ENCODE results near the gene HECW1. TPM values are rescaled to one million over a fixed set of nuclear protein-coding genes. Genes with fewer than 3 reads are reported as not detected.

The HECW1 gene
- total RNA-seq, 1 experiment from 2014 or later = 1.8 TPM

DNA sequence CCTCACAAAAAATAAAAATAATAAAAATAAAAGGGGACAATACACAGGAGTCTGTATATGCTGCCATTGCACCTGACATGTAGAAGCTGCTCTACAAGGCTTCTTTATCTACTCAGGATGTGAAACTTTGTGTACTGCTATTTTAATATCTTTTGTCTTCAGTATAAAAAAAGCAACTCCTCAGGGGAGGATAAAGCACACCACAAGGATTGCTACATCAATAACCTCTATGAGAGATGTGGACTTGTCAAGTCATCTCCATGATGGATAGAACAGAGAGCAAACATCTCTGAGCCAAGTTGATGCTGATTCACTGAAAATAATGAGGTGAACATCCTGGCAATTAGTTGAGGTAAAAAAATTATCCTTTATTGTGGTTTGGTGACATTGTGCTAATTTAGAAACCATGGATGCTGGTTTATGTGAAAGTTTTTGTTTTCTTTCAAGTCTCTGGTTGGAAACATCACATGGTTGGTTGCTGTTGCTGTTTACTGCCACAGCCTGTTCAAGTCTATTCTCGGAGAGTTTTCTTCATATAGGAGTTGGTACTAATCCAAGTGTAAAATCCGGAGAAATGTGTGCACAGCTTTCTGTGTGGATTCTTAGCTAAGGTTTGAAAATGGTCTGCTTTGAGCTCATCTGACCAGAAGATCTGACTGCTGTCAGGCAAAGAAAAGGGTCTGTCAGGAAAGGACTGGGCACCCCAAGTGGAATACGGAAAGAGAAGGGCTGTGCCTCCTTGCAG is 1.5 kb upstream of the HECW1 start:
- Mint-ChIP-seq H3K4me3 (ENCODE audit: unreplicated experiment) (no peak overlapping the region), H3K9me3 (ENCODE audit: unreplicated experiment) (no peaks in the 10 kb centered on the region), H3K4me1 (ENCODE audit: low read depth, unreplicated experiment) (no peaks in the 10 kb centered on the region), H3K36me3 (ENCODE audit: insufficient read depth, unreplicated experiment) (no peaks in the 10 kb centered on the region), H3K27ac (ENCODE audit: unreplicated experiment) (no peak overlapping the region), H3K27me3 (ENCODE audit: insufficient read depth, unreplicated experiment) (peaks cover 16% of the 10 kb centered on the region)
- no TSS peak for BruUV-seq (replicated peaks)
- H3K36me3 ChIP-seq (ENCODE audit: control insufficient read depth, insufficient read depth, low read length) = no peaks in the 10 kb centered on the region
- DNase-seq = no peak
- H3K27me3 ChIP-seq (replicated peaks; ENCODE audit: control insufficient read depth, insufficient read depth, low read length) = no peaks in the 10 kb centered on the region
- H3K9me3 ChIP-seq = no peaks in the 10 kb centered on the region
- CTCF ChIA-PET = no interaction called here
- no peaks in the 10 kb centered on the region for H3K4me1 ChIP-seq
- POLR2A ChIA-PET = no interaction called here
- no peak for TF ChIP-seq CTCF (IDR thresholded peaks at IDR 0.05; ENCODE audit: insufficient read depth in 1 of 2, low read depth in 1 of 2, low read length in 1 of 2, severe bottlenecking in 1 of 2, unreplicated experiment in 1 of 2)
- intact Hi-C loops (cut with micrococcal nuclease; ENCODE audit: unreplicated experiment) = no loop called here
- H3K4me3 ChIP-seq (ENCODE audit: low read depth, low read length) = no peak overlapping the region

GRCh38 chr7:43111630-43112458 is 603 bp upstream of the HECW1 start:
- Histone ChIP-seq H3K4me3 (ENCODE audit: low read depth, low read length) (no peak overlapping the region), H3K36me3 (ENCODE audit: control insufficient read depth, insufficient read depth, low read length) (no peaks in the 10 kb centered on the region), H3K27me3 (replicated peaks; ENCODE audit: control insufficient read depth, insufficient read depth, low read length) (no peaks in the 10 kb centered on the region), H3K9me3 (no peaks in the 10 kb centered on the region; the same call in 1 of the 2 replicates), H3K4me1 (no peaks in the 10 kb centered on the region)
- no TSS peak for BruUV-seq (replicated peaks)
- ChIA-PET POLR2A (no interaction called here), CTCF (no interaction called here)
- no peak for DNase-seq
- Mint-ChIP-seq H3K4me1 (ENCODE audit: low read depth, unreplicated experiment) (no peaks in the 10 kb centered on the region), H3K9me3 (ENCODE audit: unreplicated experiment) (no peaks in the 10 kb centered on the region), H3K27me3 (ENCODE audit: insufficient read depth, unreplicated experiment) (peaks cover 18% of the 10 kb centered on the region), H3K4me3 (ENCODE audit: unreplicated experiment) (no peak overlapping the region), H3K27ac (ENCODE audit: unreplicated experiment) (no peak overlapping the region), H3K36me3 (ENCODE audit: insufficient read depth, unreplicated experiment) (no peaks in the 10 kb centered on the region)
- intact Hi-C loops (cut with micrococcal nuclease; ENCODE audit: unreplicated experiment) = no loop called here
- no peak for TF ChIP-seq CTCF (IDR thresholded peaks at IDR 0.05; ENCODE audit: insufficient read depth in 1 of 2, low read depth in 1 of 2, low read length in 1 of 2, severe bottlenecking in 1 of 2, unreplicated experiment in 1 of 2)

DNA sequence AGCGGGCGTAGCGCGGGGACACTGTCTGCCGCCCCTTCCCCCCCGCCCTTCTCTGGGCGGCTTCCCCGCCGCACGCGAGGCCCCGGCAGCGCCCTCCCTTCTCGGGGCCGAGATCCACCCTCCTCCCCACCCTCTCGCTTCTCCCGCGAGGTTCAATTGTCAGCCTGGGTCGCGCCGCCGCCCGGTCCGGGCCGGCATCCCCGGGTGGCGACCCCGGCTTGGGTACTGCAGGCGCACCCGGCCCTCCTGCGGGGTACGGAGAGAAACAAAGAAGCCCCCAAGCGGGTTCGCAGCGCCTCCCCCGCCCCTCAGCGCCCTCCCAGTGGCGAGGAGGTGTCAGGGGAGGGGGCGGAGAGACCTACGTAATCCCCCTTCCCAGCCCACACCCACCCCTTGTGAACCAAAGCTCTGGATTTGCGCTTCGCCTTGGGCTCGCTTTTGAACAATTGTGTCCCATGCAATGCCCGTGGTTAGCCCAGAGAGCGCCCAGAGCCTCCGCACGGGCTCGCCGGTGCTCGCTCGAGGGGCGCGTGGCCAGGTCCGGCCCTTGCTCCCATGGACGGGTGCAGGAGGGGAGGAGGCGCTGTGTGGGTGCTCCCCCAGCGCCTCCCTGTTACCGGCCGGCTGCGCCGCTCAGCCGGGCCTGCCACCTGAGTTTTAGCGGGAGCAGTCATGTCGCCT is 634 bp downstream of the HECW1 start:
- no peak for DNase-seq
- TF ChIP-seq CTCF (IDR thresholded peaks at IDR 0.05; ENCODE audit: insufficient read depth in 1 of 2, low read depth in 1 of 2, low read length in 1 of 2, severe bottlenecking in 1 of 2, unreplicated experiment in 1 of 2) = no peak
- Histone ChIP-seq H3K4me3 (ENCODE audit: low read depth, low read length) (no peak overlapping the region), H3K36me3 (ENCODE audit: control insufficient read depth, insufficient read depth, low read length) (no peaks in the 10 kb centered on the region), H3K27me3 (replicated peaks; ENCODE audit: control insufficient read depth, insufficient read depth, low read length) (no peaks in the 10 kb centered on the region), H3K9me3 (no peaks in the 10 kb centered on the region; the same call in 1 of the 2 replicates), H3K4me1 (no peaks in the 10 kb centered on the region)
- no peak overlapping the region for H3K4me3 Mint-ChIP-seq (ENCODE audit: unreplicated experiment)
- H3K27ac Mint-ChIP-seq (ENCODE audit: unreplicated experiment) = no peak overlapping the region
- no peaks in the 10 kb centered on the region for H3K4me1 Mint-ChIP-seq (ENCODE audit: low read depth, unreplicated experiment)
- POLR2A ChIA-PET = interaction anchor here (0.6 kb wide), 1 partner anchor 370 kb away, joined by 7 read pairs; no protein-coding TSS in a partner anchor
- H3K27me3 Mint-ChIP-seq (ENCODE audit: insufficient read depth, unreplicated experiment) = peaks cover 24% of the 10 kb centered on the region
- CTCF ChIA-PET = no interaction called here
- no TSS peak for BruUV-seq (replicated peaks)
- no peaks in the 10 kb centered on the region for H3K9me3 Mint-ChIP-seq (ENCODE audit: unreplicated experiment)
- intact Hi-C loops (cut with micrococcal nuclease; ENCODE audit: unreplicated experiment) = no loop called here
- no peaks in the 10 kb centered on the region for H3K36me3 Mint-ChIP-seq (ENCODE audit: insufficient read depth, unreplicated experiment)
